ENCODE data around the gene TBC1D13. TPM values are rescaled to one million over a fixed set of nuclear protein-coding genes. Genes with fewer than 3 reads are reported as not detected.

TBC1D13 gene
- total and polyA plus RNA-seq, 9 donors = 10.7 to 32.2 (median 26.3) TPM

DNA sequence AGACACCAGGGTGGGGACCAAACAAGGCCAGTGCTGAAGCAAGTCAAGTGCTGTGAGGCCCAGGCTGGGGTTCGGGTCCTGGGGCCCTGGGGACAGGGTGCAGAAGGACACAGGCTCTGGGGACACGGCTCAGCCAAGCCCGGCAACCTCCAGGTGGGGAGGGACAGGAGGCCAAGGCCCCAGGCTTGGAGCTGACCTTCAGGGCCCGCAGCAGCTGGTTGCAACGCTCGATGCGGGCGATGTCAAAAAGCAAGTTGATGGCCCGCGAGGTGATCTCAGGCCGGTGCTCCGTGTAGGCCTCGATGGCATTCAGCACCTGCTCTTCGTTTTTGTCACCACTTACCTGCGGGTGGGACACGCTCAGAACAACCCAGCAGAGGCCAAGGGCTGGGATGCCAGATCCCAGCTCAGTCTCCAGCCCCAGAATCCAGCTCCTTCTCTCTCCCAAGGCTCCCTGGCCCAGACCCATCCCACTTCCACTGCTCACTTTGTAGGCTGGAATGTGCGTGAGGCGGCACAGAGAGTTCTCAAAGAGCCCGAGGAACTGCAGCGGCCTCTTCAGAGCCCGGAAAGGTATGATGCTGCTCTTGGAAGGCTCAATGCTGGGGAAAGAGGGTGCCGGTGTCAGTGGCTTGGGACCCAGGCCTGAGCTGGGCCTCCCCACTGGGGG, 36.0 kb upstream of the TBC1D13 start:
- H3K36me3 ChIP-seq = no peaks in the 10 kb centered on the region
- TF ChIP-seq, protein P1, sequence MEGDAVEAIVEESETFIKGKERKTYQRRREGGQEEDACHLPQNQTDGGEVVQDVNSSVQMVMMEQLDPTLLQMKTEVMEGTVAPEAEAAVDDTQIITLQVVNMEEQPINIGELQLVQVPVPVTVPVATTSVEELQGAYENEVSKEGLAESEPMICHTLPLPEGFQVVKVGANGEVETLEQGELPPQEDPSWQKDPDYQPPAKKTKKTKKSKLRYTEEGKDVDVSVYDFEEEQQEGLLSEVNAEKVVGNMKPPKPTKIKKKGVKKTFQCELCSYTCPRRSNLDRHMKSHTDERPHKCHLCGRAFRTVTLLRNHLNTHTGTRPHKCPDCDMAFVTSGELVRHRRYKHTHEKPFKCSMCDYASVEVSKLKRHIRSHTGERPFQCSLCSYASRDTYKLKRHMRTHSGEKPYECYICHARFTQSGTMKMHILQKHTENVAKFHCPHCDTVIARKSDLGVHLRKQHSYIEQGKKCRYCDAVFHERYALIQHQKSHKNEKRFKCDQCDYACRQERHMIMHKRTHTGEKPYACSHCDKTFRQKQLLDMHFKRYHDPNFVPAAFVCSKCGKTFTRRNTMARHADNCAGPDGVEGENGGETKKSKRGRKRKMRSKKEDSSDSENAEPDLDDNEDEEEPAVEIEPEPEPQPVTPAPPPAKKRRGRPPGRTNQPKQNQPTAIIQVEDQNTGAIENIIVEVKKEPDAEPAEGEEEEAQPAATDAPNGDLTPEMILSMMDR (IDR thresholded peaks at IDR 0.05) = no peak
- TF ChIP-seq EP300 (IDR thresholded peaks at IDR 0.05) (no peak), POLR2A (IDR thresholded peaks at IDR 0.05) (no peak)
- intact Hi-C loops (cut with DNase I) = no loop called here

DNA sequence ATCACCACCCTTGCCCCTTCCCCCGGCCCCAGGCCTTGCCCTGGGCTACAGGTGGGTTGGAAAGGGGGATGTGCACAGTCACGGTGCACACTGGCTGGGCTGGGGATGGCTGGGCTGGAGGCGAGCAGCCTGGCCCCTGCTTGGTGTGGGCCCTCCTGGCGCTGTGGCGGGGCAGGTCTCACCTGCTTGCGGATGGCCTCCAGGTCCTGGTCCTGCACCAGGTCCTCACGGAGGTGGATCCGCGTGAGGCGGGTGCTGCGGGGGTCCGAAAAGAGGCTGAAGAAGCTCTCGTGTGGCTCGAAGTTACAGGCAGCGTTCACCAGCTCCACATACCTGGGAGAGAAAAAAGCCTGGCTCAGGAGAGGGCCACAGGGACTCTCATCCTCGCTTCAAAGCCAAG, 33.4 kb upstream of the TBC1D13 start:
- no peaks in the 10 kb centered on the region for H3K4me1 ChIP-seq (ENCODE audit: insufficient read depth)
- 92 to 97% (median 94%) methylated on average over 16 of the region's 16 CpGs for WGBS, 3 donors
- intact Hi-C loops (cut with DNase I) = no loop called here
- H3K4me3 ChIP-seq = no peak overlapping the region
- H3K9me3 ChIP-seq = no peaks in the 10 kb centered on the region
- no peak for DNase-seq
- no peaks in the 10 kb centered on the region for H3K36me3 ChIP-seq
- TF ChIP-seq EP300 (IDR thresholded peaks at IDR 0.05) (no peak), POLR2A (IDR thresholded peaks at IDR 0.05) (no peak)
- TF ChIP-seq, protein P1 (IDR thresholded peaks at IDR 0.05) = no peak
- no peak overlapping the region for H3K27ac ChIP-seq
- no peaks in the 10 kb centered on the region for H3K27me3 ChIP-seq

More for the DNA sequence above, 36.0 kb upstream of the TBC1D13 start:
- Histone ChIP-seq H3K27me3 (no peaks in the 10 kb centered on the region), H3K4me1 (ENCODE audit: insufficient read depth) (no peaks in the 10 kb centered on the region), H3K4me3 (no peak overlapping the region), H3K27ac (no peak overlapping the region), H3K9me3 (no peaks in the 10 kb centered on the region)
- 82 to 88% (median 83%) methylated on average over 22 of the region's 22 CpGs for WGBS, 3 donors
- DNase-seq = no peak

DNA sequence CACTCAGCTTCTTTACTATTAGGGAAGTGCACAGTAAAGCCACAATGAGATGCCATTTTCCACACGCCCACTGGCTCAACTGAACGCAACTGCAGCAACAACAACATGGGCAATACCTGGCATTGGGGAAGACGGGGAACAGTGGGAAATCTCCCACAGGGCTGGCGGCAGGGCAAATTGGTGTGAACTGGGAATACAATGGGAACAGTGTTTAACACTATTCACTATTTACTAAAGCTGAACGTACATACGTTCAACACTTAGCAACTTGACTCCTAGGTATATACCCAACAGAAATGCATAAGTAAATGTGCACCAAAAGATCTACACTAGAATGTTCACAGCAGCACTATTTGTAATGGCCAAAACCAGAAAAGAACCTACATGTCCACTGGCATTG, 29.5 kb upstream of the TBC1D13 start:
- DNase-seq = no peak
- Histone ChIP-seq H3K27ac (no peak overlapping the region), H3K4me1 (ENCODE audit: insufficient read depth) (no peaks in the 10 kb centered on the region), H3K4me3 (no peak overlapping the region), H3K9me3 (no peaks in the 10 kb centered on the region), H3K27me3 (no peaks in the 10 kb centered on the region), H3K36me3 (no peaks in the 10 kb centered on the region)
- intact Hi-C loops (cut with DNase I) = no loop called here
- TF ChIP-seq POLR2A (IDR thresholded peaks at IDR 0.05) = no peak
- TF ChIP-seq, protein P1 (IDR thresholded peaks at IDR 0.05) = no peak
- no peak for TF ChIP-seq EP300 (IDR thresholded peaks at IDR 0.05)
- WGBS, 3 donors = 90 to 93% (median 93%) methylated on average over 6 of the region's 6 CpGs

DNA sequence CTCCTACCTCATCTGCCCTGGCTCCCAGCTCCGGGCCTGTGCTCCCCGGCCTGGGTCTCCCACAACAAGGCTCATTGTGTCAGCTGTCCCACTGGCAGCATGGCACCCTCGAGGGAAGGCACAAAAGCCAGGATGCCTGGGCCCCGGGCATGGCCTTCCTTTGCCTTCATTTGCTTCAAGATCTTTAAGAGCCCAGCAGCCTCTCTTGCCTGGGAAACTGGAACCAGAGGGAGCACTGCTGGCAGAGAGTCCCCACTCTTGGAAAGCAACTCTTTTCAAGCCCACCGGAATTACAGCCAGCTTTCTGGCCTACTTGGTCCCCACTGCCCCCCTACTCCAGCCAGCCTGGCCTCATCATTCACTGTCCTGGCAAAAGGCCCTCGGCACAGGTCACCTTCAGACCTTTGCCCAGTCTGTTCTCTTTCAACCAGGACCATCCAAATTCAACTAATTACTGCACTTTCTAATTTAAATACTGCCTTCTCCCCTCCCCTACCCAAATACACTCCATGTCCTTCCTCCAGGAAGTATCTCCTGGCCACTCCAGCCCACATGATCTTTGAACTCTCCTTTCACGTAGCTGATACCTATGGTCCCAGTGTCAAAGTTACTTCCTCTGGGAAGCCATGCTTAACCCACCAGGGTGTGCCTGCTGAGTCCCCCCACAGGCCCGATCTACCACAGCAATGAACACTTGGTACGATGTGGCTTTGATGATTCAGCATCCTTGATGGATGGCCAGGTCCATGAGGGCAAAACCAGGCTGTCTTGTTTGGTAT, 24.2 kb upstream of the TBC1D13 start:
- Histone ChIP-seq H3K4me3 (no peak overlapping the region), H3K27me3 (no peaks in the 10 kb centered on the region), H3K9me3 (no peaks in the 10 kb centered on the region), H3K4me1 (ENCODE audit: insufficient read depth) (no peaks in the 10 kb centered on the region), H3K27ac (no peak overlapping the region), H3K36me3 (no peaks in the 10 kb centered on the region)
- DNase-seq = no peak
- intact Hi-C loops (cut with DNase I) = no loop called here
- TF ChIP-seq, protein P1 (IDR thresholded peaks at IDR 0.05) = no peak
- no peak for TF ChIP-seq POLR2A (IDR thresholded peaks at IDR 0.05)
- TF ChIP-seq EP300 (IDR thresholded peaks at IDR 0.05) = no peak
- WGBS, 3 donors = 80 to 83% (median 80%) methylated on average over 9 of the region's 9 CpGs

Measured in ovary (tissue), 9 donors.